ENCODE data around the gene PKP1.
"Not testable (repeated sequence)": the region's sequence is repeated elsewhere in the genome, so short reads cannot be mapped to it uniquely, and the experiment has no call there.

Gene PKP1

DNA sequence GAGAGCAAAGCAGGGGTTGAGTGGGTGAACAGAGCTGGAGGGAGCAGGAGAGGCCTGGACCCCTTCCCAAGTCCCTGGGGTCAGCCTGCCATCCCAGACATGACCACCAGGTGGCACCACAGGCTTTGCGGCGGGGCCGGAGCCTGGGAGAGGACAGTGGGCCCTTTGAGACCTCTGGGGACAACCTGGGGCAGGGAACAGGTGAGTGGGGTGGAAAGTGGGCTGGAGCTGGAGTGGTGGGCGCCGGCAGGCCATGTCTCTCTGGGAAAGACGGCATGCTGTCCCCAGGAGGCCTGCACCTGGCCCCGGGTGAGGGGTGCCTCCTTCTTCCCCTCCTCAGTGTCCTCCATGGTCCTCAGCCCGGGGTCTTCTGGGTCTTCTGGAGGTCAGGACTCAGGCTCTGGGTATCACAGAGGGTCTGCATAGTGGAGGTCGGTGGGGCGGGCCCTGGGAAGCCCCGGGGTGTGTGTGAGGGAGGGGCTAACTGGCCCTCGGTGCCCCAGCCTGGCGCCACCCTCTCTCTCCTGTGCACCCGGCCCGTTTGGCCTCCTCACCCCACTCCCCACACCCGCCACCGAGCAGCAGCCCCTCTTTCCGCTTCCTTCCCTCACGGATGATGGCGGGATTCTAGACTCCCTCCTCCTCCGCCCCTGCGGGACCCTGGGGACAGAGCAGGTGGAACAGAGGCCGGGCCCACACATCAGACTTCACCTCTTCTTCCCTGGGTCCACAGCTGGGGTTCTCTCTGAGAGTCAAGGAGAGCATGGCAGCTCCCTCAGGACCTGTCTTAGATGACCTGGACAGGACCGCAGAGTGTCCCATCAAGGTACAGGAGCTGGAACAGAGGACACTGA is 28.5 kb upstream of the PKP1 start:
- H3K36me3 Mint-ChIP-seq (ENCODE audit: low read depth) = no peaks in the 10 kb centered on the region
- H3K27me3 Mint-ChIP-seq (ENCODE audit: low read depth) = no peaks in the 10 kb centered on the region
- no peaks in the 10 kb centered on the region for H3K9me3 Mint-ChIP-seq
- no peak overlapping the region for H3K27ac Mint-ChIP-seq
- H3K4me3 Mint-ChIP-seq = no peak overlapping the region
- DNase-seq (ENCODE audit: low spot score) = peak; percentile 36
- H3K4me1 Mint-ChIP-seq (ENCODE audit: low read depth) = no peaks in the 10 kb centered on the region

DNA sequence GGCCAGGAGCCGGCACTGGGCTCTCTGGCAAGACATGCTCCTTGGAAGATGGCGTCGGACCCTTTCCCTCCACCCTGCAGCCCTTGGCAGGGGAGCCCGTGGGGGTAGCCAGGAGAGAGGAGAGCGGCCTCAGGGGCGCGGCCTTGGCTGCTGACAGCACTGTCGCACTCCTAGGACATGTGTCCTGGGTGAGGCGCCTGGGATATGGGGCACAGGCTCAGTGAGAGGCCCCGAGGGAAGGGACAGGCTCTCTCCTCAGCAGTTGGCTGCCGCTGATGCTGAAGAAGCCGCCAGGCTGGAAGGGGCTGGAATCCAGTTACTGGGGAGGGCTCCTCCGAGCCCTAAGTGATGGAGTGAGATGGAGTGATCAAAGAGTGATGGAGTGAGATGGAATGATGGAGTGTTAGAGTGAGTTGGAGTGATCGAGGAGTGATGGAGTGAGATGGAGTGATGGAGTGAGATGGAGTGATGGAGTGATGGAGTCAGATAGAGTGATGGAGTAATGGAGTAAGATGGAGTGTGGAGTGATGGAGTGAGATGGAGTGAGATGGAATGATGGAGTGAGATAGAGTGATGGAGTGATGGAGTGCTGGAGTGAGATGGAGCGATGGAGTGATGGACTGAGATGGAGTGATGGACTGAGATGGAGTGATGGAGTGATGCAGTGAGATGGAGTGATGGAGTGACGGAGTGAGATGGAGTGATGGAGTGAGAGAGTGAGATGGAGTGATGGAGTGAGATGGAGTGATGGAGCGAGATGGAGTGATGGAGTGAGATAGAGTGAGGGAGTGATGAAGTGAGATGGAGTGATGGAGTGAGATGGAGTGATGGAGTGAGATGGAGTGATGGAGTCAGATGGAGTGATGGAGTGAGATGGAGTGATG is 27.6 kb upstream of the PKP1 start:
- H3K4me1 Mint-ChIP-seq (ENCODE audit: low read depth) = no peaks in the 10 kb centered on the region
- H3K36me3 Mint-ChIP-seq (ENCODE audit: low read depth) = no peaks in the 10 kb centered on the region
- H3K27me3 Mint-ChIP-seq (ENCODE audit: low read depth) = peaks cover 4% of the 10 kb centered on the region
- no peak for DNase-seq (ENCODE audit: low spot score)
- no peak overlapping the region for H3K27ac Mint-ChIP-seq
- no peaks in the 10 kb centered on the region for H3K9me3 Mint-ChIP-seq
- no peak overlapping the region for H3K4me3 Mint-ChIP-seq

DNA sequence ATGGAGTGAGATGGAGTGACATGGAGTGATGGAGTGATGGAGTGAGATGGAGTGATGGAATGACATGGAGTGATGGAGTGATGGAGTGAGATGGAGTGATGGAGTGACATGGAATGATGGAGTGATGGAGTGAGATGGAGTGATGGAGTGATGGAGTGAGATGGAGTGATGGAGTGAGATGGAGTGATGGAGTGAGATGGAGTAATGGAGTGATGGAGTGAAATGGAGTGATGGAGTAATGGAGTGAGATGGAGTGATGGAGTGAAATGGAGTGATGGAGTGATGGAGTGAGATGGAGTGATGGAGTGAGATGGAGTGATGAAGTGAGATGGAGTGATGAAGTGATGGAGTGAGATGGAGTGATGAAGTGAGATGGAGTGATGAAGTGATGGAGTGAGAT is 25.2 kb upstream of the PKP1 start:
- not testable (repeated sequence) for H3K36me3 Mint-ChIP-seq (ENCODE audit: low read depth); H3K27ac Mint-ChIP-seq; H3K4me1 Mint-ChIP-seq (ENCODE audit: low read depth); H3K9me3 Mint-ChIP-seq; DNase-seq (ENCODE audit: low spot score); H3K27me3 Mint-ChIP-seq (ENCODE audit: low read depth); H3K4me3 Mint-ChIP-seq

DNA sequence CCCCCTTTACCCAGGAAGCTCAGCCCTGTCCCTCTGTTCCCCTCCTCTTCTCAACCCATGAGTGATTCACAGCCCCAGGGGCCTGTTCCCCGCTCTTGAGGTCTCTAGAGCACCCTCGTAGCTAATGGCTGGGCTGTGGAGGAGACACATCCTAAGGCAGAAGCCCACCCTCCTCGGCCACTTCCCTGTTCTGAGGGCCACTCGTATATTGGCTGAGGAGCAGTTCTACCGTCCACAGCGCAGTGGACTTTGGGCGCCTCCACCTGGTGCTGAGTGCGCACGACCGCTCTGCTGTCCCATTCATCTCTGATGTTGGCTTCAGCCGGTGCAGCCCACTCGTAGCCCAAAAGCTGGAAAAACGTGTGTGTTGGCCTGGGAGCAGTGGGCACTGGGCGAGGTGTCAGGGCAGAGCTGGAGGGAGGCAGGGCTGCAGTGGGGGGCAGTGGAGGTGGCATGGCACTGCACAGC is 24.5 kb upstream of the PKP1 start:
- Mint-ChIP-seq H3K9me3 (no peaks in the 10 kb centered on the region), H3K4me1 (ENCODE audit: low read depth) (no peaks in the 10 kb centered on the region), H3K27me3 (ENCODE audit: low read depth) (peaks cover 5% of the 10 kb centered on the region), H3K4me3 (no peak overlapping the region), H3K27ac (no peak overlapping the region), H3K36me3 (ENCODE audit: low read depth) (no peaks in the 10 kb centered on the region)
- no peak for DNase-seq (ENCODE audit: low spot score)

DNA sequence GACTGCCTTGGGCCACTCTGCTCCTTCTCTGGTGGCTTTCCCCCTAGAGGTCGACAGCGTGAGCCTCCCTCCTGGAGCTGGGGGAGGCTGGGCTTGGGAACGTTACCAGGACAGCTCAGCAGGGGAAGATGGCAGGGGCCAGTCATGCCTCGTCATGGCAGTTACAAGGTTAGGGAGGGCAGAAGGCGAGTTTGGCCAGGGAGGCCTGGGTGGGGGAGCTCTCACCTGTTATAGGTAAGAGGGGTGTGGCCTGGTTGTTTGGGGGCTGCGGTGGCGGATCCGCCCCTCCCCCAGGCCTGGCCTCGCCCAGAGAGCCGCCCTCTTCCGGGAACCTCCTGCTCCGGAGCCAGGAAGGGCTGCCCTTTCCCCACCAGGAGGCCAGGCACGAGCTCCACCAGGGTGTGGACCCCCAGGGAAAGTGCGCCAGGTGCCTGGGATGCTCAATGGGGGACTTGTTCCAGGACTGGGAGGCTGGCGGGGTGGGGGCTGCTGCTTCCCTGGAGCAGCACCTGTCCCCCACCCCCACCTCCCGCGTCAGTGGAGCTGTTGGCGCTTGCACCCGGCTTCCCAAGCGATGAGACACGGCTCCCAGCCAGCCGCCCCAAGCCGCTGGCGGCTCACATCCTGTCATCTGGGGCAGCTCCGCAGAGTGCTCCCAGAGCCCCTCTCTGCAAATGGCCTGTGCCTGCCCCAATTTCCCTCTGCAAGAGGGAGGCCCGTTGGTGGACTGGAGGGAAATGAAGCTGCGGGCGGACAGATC is 23.6 kb upstream of the PKP1 start:
- DNase-seq (ENCODE audit: low spot score) = no peak
- Mint-ChIP-seq H3K4me3 (no peak overlapping the region), H3K27me3 (ENCODE audit: low read depth) (peaks cover 5% of the 10 kb centered on the region), H3K36me3 (ENCODE audit: low read depth) (no peaks in the 10 kb centered on the region), H3K27ac (no peak overlapping the region), H3K4me1 (ENCODE audit: low read depth) (no peaks in the 10 kb centered on the region), H3K9me3 (no peaks in the 10 kb centered on the region)

DNA sequence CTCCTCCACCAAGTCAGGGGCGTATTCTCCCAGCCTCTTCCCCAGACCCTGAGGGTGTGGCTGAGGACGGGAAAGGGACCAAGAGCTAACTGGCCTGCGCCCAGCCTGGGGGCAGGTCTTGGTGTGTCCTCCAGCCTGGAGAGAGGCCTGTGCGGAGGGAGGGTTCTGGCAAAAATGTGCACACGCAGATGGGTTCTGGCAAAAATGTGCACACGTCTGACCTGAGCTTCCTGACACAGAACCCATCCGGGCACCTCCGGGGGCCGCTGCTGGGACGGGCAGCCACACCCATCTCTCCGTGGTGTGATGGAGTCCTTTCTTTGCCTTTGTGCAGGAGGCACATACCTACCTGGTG is 23.1 kb upstream of the PKP1 start:
- Mint-ChIP-seq H3K27me3 (ENCODE audit: low read depth) (peaks cover 5% of the 10 kb centered on the region), H3K36me3 (ENCODE audit: low read depth) (no peaks in the 10 kb centered on the region), H3K27ac (no peak overlapping the region), H3K4me1 (ENCODE audit: low read depth) (no peaks in the 10 kb centered on the region), H3K4me3 (no peak overlapping the region), H3K9me3 (no peaks in the 10 kb centered on the region)
- no peak for DNase-seq (ENCODE audit: low spot score)

DNA sequence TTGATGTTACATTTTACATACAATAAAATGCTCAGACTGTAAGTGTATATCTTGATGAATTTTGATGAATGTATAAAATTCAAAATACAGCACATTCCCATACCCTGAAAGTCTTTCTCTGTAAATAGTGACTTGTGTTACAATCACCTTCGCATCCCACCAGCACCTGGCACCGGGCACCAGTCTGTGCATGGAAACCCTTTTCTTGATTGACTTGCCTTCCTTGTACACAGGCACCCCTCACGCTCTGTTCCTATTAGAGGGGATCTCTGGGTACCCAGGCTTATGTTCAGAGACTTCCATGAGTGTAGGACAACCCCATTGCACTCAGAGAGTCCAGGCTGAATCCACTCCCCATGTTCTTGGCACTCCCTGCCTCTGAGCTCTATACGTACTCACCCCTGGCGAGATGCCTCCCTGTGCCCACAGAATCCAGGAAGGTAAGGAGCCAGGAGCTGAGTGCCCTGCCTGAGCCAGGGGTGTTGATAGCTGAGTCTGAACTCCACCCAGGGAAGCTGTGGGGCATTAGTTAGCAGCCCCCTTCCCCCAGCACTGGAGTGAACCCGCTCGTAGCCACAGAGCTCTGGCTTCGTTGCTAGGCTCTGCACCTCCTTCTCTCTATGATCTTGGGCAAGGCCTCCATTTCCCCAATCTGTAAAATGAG is 22.5 kb upstream of the PKP1 start:
- no peak overlapping the region for H3K4me3 Mint-ChIP-seq
- no peak for DNase-seq (ENCODE audit: low spot score)
- H3K4me1 Mint-ChIP-seq (ENCODE audit: low read depth) = no peaks in the 10 kb centered on the region
- H3K9me3 Mint-ChIP-seq = no peaks in the 10 kb centered on the region
- no peaks in the 10 kb centered on the region for H3K36me3 Mint-ChIP-seq (ENCODE audit: low read depth)
- H3K27me3 Mint-ChIP-seq (ENCODE audit: low read depth) = peaks cover 8% of the 10 kb centered on the region
- H3K27ac Mint-ChIP-seq = no peak overlapping the region

DNA sequence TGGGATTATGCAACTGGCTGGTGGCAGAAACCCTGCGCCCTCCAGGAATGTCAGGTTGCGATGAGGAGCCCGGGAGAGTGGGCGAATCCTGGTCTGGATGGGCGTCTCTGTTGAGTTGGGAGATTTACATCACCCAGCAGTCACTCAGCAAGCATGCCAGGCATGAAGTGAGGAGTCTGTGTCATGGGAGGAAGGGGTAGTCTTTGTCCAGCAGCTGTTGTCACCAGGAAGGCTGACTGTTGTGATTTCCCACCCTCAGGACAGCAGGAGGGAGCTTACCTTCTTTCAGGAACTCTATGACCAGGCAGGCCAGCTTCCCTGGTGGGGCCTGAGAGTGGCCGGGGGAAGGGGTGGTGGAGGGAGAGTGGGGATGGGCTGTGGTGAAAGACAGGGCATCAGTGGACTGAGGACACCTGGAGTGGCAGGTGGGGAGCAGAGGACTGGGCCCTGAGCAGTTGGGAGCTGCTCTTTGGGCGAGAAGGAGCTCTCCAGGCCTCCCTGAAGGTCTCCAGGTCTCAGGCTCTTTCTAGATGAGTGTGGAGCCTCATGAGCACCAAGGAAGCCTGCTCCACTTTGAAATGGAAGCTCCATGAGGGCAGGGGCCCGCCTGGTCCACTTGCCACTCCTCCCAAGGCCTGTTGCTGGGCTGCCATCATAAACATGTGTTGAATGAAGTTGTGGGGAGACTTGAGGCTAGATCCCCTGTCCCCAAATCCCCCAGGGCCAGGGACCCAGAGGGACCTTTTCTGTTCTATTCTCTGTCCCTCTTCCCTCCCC is 21.3 kb upstream of the PKP1 start:
- H3K9me3 Mint-ChIP-seq = no peaks in the 10 kb centered on the region
- no peaks in the 10 kb centered on the region for H3K4me1 Mint-ChIP-seq (ENCODE audit: low read depth)
- H3K4me3 Mint-ChIP-seq = no peak overlapping the region
- no peak overlapping the region for H3K27ac Mint-ChIP-seq
- H3K36me3 Mint-ChIP-seq (ENCODE audit: low read depth) = no peaks in the 10 kb centered on the region
- peak; percentile 1 for DNase-seq (ENCODE audit: low spot score)
- peaks cover 17% of the 10 kb centered on the region for H3K27me3 Mint-ChIP-seq (ENCODE audit: low read depth)

DNA sequence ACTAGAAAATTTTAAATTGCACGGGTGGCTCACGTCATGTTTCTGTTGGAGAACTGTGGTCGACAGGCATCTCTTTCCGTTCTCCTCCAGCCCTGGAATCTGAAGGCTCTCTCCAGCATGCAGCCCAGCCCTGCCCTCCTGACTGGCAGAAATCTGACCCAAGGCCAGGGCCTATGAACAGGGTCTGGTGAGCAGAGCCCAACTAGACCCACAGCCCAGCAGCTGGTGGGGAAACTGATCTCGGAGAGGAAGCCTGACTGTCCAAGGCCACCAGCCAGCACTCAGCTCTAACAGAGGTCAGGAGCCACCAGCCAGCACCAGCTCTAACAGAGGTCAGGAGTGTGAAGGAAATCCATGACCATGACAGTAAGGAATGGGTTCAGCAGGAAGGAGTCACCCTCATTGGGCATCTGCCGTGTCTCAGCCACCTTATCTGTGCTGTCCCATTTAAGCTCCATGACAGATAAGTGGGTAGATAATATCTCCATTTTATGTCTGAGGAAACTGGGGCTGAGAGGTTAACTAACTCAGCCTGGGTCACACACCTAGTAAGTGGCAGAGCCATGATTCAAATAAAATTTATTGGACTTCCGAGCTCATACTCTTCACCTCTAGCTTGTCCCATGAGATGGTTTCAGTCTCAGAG is 20.2 kb upstream of the PKP1 start:
- Mint-ChIP-seq H3K4me1 (ENCODE audit: low read depth) (no peaks in the 10 kb centered on the region), H3K9me3 (no peaks in the 10 kb centered on the region), H3K36me3 (ENCODE audit: low read depth) (no peaks in the 10 kb centered on the region), H3K4me3 (no peak overlapping the region), H3K27me3 (ENCODE audit: low read depth) (peaks cover 20% of the 10 kb centered on the region), H3K27ac (no peak overlapping the region)
- DNase-seq (ENCODE audit: low spot score) = peak; percentile 1

DNA sequence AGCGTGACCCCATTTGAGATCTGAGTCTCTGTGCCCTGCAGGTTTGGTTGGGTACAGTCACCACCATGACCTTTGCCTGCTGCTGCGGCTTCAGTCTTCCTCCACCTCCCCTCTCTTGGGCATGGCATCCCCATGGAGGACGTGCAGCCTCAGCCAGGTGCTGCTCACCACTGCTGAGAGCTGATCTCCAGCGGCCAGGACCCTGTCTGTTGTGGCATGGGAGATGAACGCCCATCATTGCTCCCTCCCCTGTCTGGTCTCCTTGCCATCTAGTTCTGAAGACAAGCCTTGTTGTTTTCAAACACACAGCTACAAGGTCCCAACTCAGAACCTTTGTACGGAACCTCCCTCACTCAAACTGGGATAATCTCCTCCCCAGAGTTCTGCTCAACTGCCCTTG is 19.2 kb upstream of the PKP1 start:
- no peaks in the 10 kb centered on the region for H3K9me3 Mint-ChIP-seq
- H3K4me3 Mint-ChIP-seq = no peak overlapping the region
- DNase-seq (ENCODE audit: low spot score) = no peak
- H3K36me3 Mint-ChIP-seq (ENCODE audit: low read depth) = no peaks in the 10 kb centered on the region
- H3K4me1 Mint-ChIP-seq (ENCODE audit: low read depth) = no peaks in the 10 kb centered on the region
- H3K27ac Mint-ChIP-seq = no peak overlapping the region
- H3K27me3 Mint-ChIP-seq (ENCODE audit: low read depth) = peaks cover 20% of the 10 kb centered on the region

DNA sequence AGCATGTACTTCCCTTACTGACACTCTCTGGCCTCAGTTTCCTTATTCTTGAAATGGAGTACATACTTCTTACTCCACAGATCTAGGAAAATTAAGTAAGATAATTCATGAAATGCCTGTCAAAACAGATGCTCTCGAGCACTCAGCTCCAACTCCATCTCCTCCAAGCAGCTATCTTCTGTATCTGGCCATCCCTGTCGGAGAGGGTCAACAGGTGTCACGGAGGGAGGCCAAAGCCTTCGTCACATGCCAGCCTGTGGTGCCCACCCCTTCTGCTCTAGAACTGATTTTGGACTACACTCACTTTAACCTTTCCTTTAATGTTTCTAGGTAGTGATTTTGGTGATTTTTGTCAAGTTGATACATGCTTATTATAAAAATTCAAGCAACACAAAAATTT is 18.8 kb upstream of the PKP1 start:
- no peaks in the 10 kb centered on the region for H3K36me3 Mint-ChIP-seq (ENCODE audit: low read depth)
- H3K4me1 Mint-ChIP-seq (ENCODE audit: low read depth) = no peaks in the 10 kb centered on the region
- no peak overlapping the region for H3K4me3 Mint-ChIP-seq
- no peak for DNase-seq (ENCODE audit: low spot score)
- H3K9me3 Mint-ChIP-seq = no peaks in the 10 kb centered on the region
- peaks cover 20% of the 10 kb centered on the region for H3K27me3 Mint-ChIP-seq (ENCODE audit: low read depth)
- no peak overlapping the region for H3K27ac Mint-ChIP-seq

DNA sequence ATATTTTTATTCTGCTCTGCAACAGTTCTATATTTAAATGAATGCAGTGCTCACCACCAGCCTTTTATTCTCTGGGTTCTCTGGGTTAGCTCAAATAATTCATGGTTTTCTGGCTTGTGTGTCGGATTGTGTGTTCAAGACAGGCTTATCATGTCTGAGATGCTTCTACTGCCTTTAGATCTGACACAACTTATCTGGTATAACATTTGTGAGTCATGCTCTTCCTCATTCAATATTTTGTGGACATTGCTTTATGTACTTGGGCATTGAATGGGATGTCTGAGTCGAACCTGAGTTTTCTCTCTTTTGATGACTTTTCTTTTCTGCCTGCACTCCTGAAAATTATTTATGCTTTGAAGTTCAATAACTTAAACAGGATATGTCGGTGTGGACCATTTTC is 17.6 kb upstream of the PKP1 start:
- no peaks in the 10 kb centered on the region for H3K36me3 Mint-ChIP-seq (ENCODE audit: low read depth)
- DNase-seq (ENCODE audit: low spot score) = no peak
- H3K27ac Mint-ChIP-seq = no peak overlapping the region
- H3K9me3 Mint-ChIP-seq = no peaks in the 10 kb centered on the region
- H3K27me3 Mint-ChIP-seq (ENCODE audit: low read depth) = peaks cover 15% of the 10 kb centered on the region
- H3K4me1 Mint-ChIP-seq (ENCODE audit: low read depth) = no peaks in the 10 kb centered on the region
- H3K4me3 Mint-ChIP-seq = no peak overlapping the region

DNA sequence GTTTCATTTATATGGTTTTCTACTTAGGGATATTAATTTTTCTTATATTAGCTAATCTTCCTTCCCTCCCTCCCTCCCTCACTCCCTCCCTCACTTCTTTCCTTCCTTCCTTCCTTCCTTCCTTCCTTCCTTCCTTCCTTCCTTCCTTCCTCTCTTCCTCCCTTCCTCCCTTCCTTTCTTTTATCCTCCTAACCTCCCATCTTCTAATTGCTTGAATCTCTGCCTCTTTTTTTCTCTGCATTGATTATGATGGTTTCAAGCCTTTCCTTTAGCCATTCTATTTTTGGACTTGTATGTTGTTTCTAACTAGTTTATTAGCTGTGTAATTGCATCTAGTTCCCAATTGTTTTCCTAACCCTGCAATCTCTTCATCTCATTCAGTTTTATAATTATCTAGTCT is 17.0 kb upstream of the PKP1 start:
- no peak overlapping the region for H3K27ac Mint-ChIP-seq
- no peaks in the 10 kb centered on the region for H3K4me1 Mint-ChIP-seq (ENCODE audit: low read depth)
- no peaks in the 10 kb centered on the region for H3K9me3 Mint-ChIP-seq
- H3K36me3 Mint-ChIP-seq (ENCODE audit: low read depth) = no peaks in the 10 kb centered on the region
- H3K4me3 Mint-ChIP-seq = no peak overlapping the region
- H3K27me3 Mint-ChIP-seq (ENCODE audit: low read depth) = peaks cover 14% of the 10 kb centered on the region
- DNase-seq (ENCODE audit: low spot score) = no peak

All from T-helper 2 cell treated with Interferon-gamma antibody and Interleukin-4, amounts not matched to agents 5 μg/mL and 100 μg/mL, for 36 hours (primary cell).